ENCODE results near the gene DSCAM. TPM values are rescaled to one million over a fixed set of nuclear protein-coding genes. Genes with fewer than 3 reads are reported as not detected.
"Not testable (repeated sequence)": the region's sequence is repeated elsewhere in the genome, so short reads cannot be mapped to it uniquely, and the experiment has no call there.

DSCAM gene
- total RNA-seq, 3 donors from 2014 or later, result not detected

- no peaks in the 10 kb centered on the region for H3K4me1 Mint-ChIP-seq (ENCODE audit: low read depth)
- ATAC-seq (no peak), DNase-seq (no peak)
- H3K27me3 Mint-ChIP-seq (ENCODE audit: low read depth), result no peaks in the 10 kb centered on the region
- H3K4me3 Mint-ChIP-seq, result no peak overlapping the region
- no peaks in the 10 kb centered on the region for H3K36me3 Mint-ChIP-seq (ENCODE audit: insufficient read depth)
- H3K9me3 Mint-ChIP-seq, result peaks cover 14% of the 10 kb centered on the region
Measured at GRCh38 chr21:40200126-40200525, 646.8 kb downstream of the DSCAM start.

DNA sequence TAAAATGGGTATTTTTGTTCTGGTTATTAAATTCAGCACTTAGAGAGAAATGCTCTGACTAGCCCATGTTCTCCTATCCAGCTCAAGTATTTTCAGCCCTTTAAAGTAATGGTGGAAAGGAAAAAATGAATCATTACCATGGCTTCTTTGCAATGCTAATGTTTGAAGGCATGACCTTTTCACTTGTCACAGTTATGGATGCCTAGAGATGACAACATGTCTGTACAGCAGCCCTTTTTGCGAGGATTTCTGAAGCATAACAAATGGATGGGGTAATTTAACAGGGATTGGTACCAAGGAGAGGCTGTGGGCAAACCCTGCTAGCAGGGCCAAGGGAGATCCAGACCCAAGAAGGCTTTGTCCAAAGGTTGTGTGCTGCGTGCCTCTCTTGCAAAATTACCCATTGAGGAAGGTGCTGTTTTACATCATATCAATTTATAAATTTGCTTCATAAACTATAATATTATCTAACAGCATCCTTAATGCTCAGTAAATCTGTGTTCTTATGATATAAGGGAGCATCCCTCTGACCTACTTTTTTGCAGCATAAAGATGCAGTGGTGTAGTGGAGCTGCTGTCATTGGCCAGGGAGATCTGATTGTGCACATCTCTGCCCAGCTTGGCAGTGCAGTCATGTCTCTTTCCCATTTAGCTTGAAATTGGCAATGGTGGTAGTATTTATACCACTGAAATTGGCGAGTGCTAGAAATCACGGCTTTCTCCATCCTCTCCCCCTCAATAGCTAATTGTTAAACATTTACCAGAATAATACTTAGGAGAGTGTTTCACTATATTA lies 652.6 kb downstream of the DSCAM start:
- Mint-ChIP-seq H3K4me3 (no peak overlapping the region), H3K36me3 (ENCODE audit: insufficient read depth) (no peaks in the 10 kb centered on the region), H3K4me1 (ENCODE audit: low read depth) (no peaks in the 10 kb centered on the region)

DNA sequence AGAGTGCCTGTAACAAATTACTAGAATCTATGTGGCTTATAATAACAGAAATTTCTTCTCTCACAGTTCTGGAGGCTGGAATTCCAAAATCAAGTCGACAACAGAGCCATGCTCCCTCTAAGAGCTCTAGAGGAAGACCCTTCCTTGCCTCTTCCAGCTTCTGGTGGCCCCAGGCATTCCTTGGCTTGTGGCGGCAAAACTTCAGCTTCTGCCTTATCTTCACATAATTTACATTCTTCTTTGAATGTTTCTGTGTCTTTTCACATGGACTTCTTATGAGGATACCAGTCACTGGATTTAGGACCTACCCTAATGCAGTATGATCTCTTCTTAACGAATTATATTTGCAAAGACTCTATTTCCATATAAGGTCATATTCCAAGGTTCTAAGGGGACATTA lies 655.3 kb downstream of the DSCAM start:
- Mint-ChIP-seq H3K27me3 (ENCODE audit: low read depth) (no peaks in the 10 kb centered on the region), H3K9me3 (peaks cover 16% of the 10 kb centered on the region), H3K36me3 (ENCODE audit: insufficient read depth) (no peaks in the 10 kb centered on the region), H3K4me1 (ENCODE audit: low read depth) (no peaks in the 10 kb centered on the region), H3K4me3 (no peak overlapping the region)
- no peak for DNase-seq
- ATAC-seq, result no peak

More for the DNA sequence above, 652.6 kb downstream of the DSCAM start:
- ATAC-seq (no peak), DNase-seq (no peak)
- Mint-ChIP-seq H3K27me3 (ENCODE audit: low read depth) (no peaks in the 10 kb centered on the region), H3K9me3 (peaks cover 18% of the 10 kb centered on the region)

DNA sequence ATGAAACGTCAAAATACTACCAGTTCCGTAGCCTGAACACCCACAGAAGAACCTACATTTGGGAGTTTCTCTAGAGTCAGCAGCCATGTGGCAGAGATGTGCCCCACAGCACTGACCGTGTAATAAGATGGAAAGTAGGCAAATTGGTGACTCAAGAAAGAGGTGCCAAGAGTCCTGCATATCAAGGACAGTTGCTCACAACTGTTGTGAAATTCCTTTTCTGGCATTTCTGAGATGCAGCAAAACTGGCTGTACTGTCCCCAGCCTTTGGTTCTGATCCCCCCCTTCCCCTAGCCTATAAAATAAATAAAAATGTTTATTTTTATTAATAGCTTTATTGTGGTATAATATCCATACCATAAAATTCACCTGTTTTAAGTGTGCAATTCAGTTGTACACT lies 655.8 kb downstream of the DSCAM start:
- DNase-seq (no peak), ATAC-seq (no peak)
- Mint-ChIP-seq H3K9me3 (peaks cover 13% of the 10 kb centered on the region), H3K36me3 (ENCODE audit: insufficient read depth) (no peaks in the 10 kb centered on the region), H3K4me1 (ENCODE audit: low read depth) (no peaks in the 10 kb centered on the region), H3K27me3 (ENCODE audit: low read depth) (no peaks in the 10 kb centered on the region), H3K4me3 (no peak overlapping the region)

DNA sequence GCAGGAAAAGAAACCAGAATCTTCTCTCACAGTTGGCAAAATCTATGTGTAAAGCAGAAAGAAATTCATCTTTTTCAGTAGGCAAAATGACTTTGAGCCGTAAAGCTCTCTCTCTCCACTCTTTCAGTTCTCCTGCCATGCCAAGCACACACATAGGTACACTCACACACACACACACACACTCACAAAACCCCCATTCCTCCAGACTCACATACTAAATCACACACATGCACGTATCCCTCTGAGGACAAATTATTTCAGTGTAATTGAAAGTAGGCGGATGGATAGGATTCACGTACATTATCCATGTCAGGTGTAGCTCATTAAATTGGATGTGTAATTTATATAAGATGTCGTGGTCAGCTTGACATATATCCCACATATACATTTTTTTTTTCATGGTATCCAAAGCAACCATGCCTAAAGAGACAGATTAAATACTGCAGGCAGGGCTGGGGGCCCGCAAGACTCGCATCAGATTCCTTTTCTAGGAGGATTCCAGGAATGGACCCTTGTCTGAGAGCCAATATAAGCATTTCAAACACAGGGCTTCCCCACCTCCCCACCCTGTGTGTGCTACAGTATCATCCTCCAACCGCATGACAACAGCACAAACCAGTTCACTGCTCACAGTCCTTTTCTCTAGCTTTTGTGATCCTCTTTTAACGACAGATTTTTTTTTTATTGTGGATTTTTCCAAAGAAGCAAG lies 658.9 kb downstream of the DSCAM start:
- H3K9me3 Mint-ChIP-seq, result peaks cover 15% of the 10 kb centered on the region
- no peak for ATAC-seq
- DNase-seq, result no peak
- H3K4me3 Mint-ChIP-seq, result no peak overlapping the region
- H3K4me1 Mint-ChIP-seq (ENCODE audit: low read depth), result no peaks in the 10 kb centered on the region
- no peaks in the 10 kb centered on the region for H3K36me3 Mint-ChIP-seq (ENCODE audit: insufficient read depth)
- H3K27me3 Mint-ChIP-seq (ENCODE audit: low read depth), result no peaks in the 10 kb centered on the region

- H3K4me1 Mint-ChIP-seq (ENCODE audit: low read depth), result no peaks in the 10 kb centered on the region
Measured at GRCh38 chr21:40187244-40187643, 659.7 kb downstream of the DSCAM start.

DNA sequence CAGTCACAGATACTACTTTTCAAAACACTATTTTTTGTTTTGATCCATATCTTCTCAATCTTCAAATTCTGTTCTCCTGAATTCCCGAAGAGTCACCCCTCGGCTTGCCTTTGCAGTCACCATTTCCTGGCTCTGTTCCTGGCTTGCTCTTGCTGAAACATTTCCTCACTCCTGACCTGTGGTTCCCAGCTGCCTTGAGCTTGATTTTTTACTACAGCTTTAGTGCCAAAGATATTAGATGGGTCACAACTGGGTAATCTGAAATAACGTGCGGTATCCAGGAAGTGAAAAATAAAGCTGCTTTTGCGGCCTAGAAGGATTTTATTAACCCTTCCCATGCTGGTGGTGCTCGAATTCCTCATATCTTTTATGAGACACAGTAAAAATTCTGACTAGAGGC lies 660.9 kb downstream of the DSCAM start:
- no peak for DNase-seq
- H3K27me3 Mint-ChIP-seq (ENCODE audit: low read depth), result no peaks in the 10 kb centered on the region
- ATAC-seq, result no peak
- no peaks in the 10 kb centered on the region for H3K4me1 Mint-ChIP-seq (ENCODE audit: low read depth)
- no peaks in the 10 kb centered on the region for H3K36me3 Mint-ChIP-seq (ENCODE audit: insufficient read depth)
- H3K4me3 Mint-ChIP-seq, result no peak overlapping the region
- peaks cover 16% of the 10 kb centered on the region for H3K9me3 Mint-ChIP-seq

More at GRCh38 chr21:40187244-40187643, 659.7 kb downstream of the DSCAM start:
- no peaks in the 10 kb centered on the region for H3K27me3 Mint-ChIP-seq (ENCODE audit: low read depth)
- no peak for DNase-seq
- no peak overlapping the region for H3K4me3 Mint-ChIP-seq
- peaks cover 7% of the 10 kb centered on the region for H3K9me3 Mint-ChIP-seq
- ATAC-seq, result no peak
- H3K36me3 Mint-ChIP-seq (ENCODE audit: insufficient read depth), result no peaks in the 10 kb centered on the region

- H3K9me3 Mint-ChIP-seq, result peaks cover 20% of the 10 kb centered on the region
- no peak for ATAC-seq
- H3K4me1 Mint-ChIP-seq (ENCODE audit: low read depth), result no peaks in the 10 kb centered on the region
- no peaks in the 10 kb centered on the region for H3K27me3 Mint-ChIP-seq (ENCODE audit: low read depth)
- DNase-seq, result no peak
- no peak overlapping the region for H3K4me3 Mint-ChIP-seq
- H3K36me3 Mint-ChIP-seq (ENCODE audit: insufficient read depth), result no peaks in the 10 kb centered on the region
Measured at GRCh38 chr21:40185208-40185607, 661.8 kb downstream of the DSCAM start.

DNA sequence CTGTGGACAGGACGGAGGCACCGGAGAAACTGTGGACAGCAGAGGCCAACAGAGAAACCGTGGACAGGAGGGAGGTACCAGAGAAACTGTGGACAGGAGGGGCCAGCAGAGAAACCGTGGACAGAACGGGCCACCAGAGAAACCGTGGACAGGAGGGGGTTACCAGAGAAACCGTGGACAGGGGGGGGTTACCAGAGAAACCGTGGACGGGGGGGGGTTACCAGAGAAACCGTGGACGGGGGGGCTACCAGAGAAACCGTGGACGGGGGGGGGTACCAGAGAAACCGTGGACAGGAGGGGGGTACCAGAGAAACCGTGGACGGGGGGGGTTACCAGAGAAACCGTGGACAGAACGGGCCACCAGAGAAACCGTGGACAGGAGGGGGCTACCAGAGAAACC lies 664.5 kb downstream of the DSCAM start:
- ATAC-seq; H3K36me3 Mint-ChIP-seq (ENCODE audit: insufficient read depth); H3K4me1 Mint-ChIP-seq (ENCODE audit: low read depth); H3K4me3 Mint-ChIP-seq; DNase-seq; H3K27me3 Mint-ChIP-seq (ENCODE audit: low read depth): not testable (repeated sequence)
- H3K9me3 Mint-ChIP-seq, result peaks cover 19% of the 10 kb centered on the region

- Mint-ChIP-seq H3K9me3 (peaks cover 16% of the 10 kb centered on the region), H3K27me3 (ENCODE audit: low read depth) (no peaks in the 10 kb centered on the region), H3K36me3 (ENCODE audit: insufficient read depth) (no peaks in the 10 kb centered on the region), H3K4me1 (ENCODE audit: low read depth) (no peaks in the 10 kb centered on the region), H3K4me3 (no peak overlapping the region)
- DNase-seq (no peak), ATAC-seq (no peak)
Measured at GRCh38 chr21:40179166-40179565, 667.8 kb downstream of the DSCAM start.

GRCh38 chr21:40178726-40179125 lies 668.2 kb downstream of the DSCAM start:
- Mint-ChIP-seq H3K4me3 (no peak overlapping the region), H3K27me3 (ENCODE audit: low read depth) (no peaks in the 10 kb centered on the region), H3K36me3 (ENCODE audit: insufficient read depth) (no peaks in the 10 kb centered on the region)

DNA sequence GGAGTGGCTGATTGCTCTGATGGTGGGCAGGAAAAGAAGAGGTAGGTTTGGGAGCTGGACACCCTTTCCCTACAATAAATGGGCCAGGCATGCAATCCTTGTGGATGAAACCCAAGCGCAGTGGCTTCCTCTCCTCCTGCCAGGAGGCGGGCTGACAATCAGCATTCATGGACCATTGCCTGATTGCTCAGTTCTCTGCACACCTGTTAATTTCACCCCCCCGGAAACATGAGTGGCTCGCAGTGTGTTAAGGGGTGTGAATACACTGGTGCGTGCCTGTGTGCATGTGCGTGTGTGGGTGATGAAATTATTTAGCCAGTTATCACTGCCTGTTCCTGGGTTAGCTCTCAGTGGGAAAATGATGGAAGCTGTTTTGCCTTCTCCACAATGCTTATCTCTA lies 669.0 kb downstream of the DSCAM start:
- ATAC-seq (no peak), DNase-seq (no peak)
- H3K4me3 Mint-ChIP-seq, result no peak overlapping the region
- peaks cover 16% of the 10 kb centered on the region for H3K9me3 Mint-ChIP-seq
- no peaks in the 10 kb centered on the region for H3K36me3 Mint-ChIP-seq (ENCODE audit: insufficient read depth)
- H3K27me3 Mint-ChIP-seq (ENCODE audit: low read depth), result no peaks in the 10 kb centered on the region
- H3K4me1 Mint-ChIP-seq (ENCODE audit: low read depth), result no peaks in the 10 kb centered on the region

More at GRCh38 chr21:40178726-40179125, 668.2 kb downstream of the DSCAM start:
- DNase-seq (no peak), ATAC-seq (no peak)
- Mint-ChIP-seq H3K4me1 (ENCODE audit: low read depth) (no peaks in the 10 kb centered on the region), H3K9me3 (peaks cover 16% of the 10 kb centered on the region)

- no peak overlapping the region for H3K4me3 Mint-ChIP-seq
- no peak for ATAC-seq
- no peak for DNase-seq
- H3K4me1 Mint-ChIP-seq (ENCODE audit: low read depth), result no peaks in the 10 kb centered on the region
- no peaks in the 10 kb centered on the region for H3K27me3 Mint-ChIP-seq (ENCODE audit: low read depth)
- no peaks in the 10 kb centered on the region for H3K36me3 Mint-ChIP-seq (ENCODE audit: insufficient read depth)
- H3K9me3 Mint-ChIP-seq, result peaks cover 10% of the 10 kb centered on the region
Measured at GRCh38 chr21:40176724-40177123, 670.2 kb downstream of the DSCAM start.

DNA sequence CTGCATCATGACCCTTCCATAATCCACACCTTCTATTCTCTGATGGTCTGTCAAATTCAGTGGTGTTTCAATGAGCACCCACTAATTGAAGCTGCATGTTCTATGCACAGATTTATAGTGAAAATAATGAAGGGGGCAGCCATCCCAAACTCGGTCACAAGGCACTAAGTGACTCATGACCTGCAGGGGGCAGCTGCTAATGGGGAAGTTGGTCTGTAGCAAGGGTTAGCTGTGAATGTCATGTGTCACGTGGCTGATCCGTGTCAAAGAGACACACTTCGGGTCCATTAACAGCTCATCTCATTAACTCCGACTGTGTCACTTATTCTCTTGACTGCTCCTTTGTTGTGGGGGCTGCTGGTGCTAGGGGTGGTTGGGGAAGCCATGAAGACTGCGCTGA lies 673.1 kb downstream of the DSCAM start:
- Mint-ChIP-seq H3K27me3 (ENCODE audit: low read depth) (no peaks in the 10 kb centered on the region), H3K9me3 (no peaks in the 10 kb centered on the region), H3K4me1 (ENCODE audit: low read depth) (no peaks in the 10 kb centered on the region), H3K4me3 (no peak overlapping the region), H3K36me3 (ENCODE audit: insufficient read depth) (no peaks in the 10 kb centered on the region)
- DNase-seq (no peak), ATAC-seq (no peak)

GRCh38 chr21:40169971-40170370 lies 677.0 kb downstream of the DSCAM start:
- H3K4me1 Mint-ChIP-seq (ENCODE audit: low read depth), result no peaks in the 10 kb centered on the region
- no peaks in the 10 kb centered on the region for H3K9me3 Mint-ChIP-seq
- no peak overlapping the region for H3K4me3 Mint-ChIP-seq
- no peaks in the 10 kb centered on the region for H3K27me3 Mint-ChIP-seq (ENCODE audit: low read depth)
- no peaks in the 10 kb centered on the region for H3K36me3 Mint-ChIP-seq (ENCODE audit: insufficient read depth)
- DNase-seq (no peak), ATAC-seq (no peak)

All from activated T-cell treated with anti-CD3 and anti-CD28 coated beads, Interleukin-2, amount 50 U/mL, for 4 hours (primary cell).